HCT116 (cell line): ENCODE data around the gene TMEM30A. TPM values are rescaled to one million over a fixed set of nuclear protein-coding genes. Genes with fewer than 3 reads are reported as not detected.

Experiments
- ATAC-seq: fragments of 200-7000 bp; cut with Tn5 transposase; 2 replicates; pipeline ENCODE4 v1.9.1; 2020; ENCODE audit warnings: mild to moderate bottlenecking, moderate library complexity
- Bru-seq: library from RNA; stranded (reverse); fragments of 400-500 nt; gene quantifications from one replicate; lab custom pipeline; 2021; lab: Mats Ljungman, UMichigan
- BruChase-seq, 2 experiments: library from RNA; stranded (reverse); fragments of 400-500 nt; gene quantifications; one replicate each; lab custom pipeline; 2021; lab: Mats Ljungman, UMichigan
- BruUV-seq: library from RNA; stranded (reverse); fragments of 400-500 nt; replicated peaks from 2 replicates; lab custom pipeline; 2021; lab: Mats Ljungman, UMichigan
- CTCF ChIA-PET: fragments of 300-600 bp; sonication (Branson Sonifier 250); formaldehyde crosslinking; loops from one replicate; lab custom pipeline; 2021; ENCODE audit warnings: antibody characterized with exemption; lab: Charles Lee
- POLR2A ChIA-PET: fragments of 300-600, 350-600 bp; sonication (Branson Sonifier 250); formaldehyde crosslinking; loops from one replicate; lab custom pipeline; 2021; ENCODE audit warnings: antibody characterized with exemption; lab: Charles Lee
- RAD21 ChIA-PET, 2 experiments: fragments of 300-600 bp; sonication (Branson Sonifier 250); formaldehyde crosslinking; loops; one replicate each; lab custom pipeline; 2023; ENCODE audit warnings: low total read pairs in 2 of 2; ENCODE audit not compliant: uncharacterized antibody in 2 of 2, unreplicated experiment in 2 of 2, low non-redundant PET in 1 of 2; lab: Charles Lee
- DNase-seq: peaks from one replicate; pipeline ENCODE4 v3.0.0-alpha.2; 2010; ENCODE audit warnings: low read depth, low spot score
- H2AFZ ChIP-seq: fragments of 200-600 bp; shearing (Covaris generic), sonication (generic); 2 replicates; pipeline ENCODE4 v1.6.1; 2017; ENCODE audit warnings: low read depth, mixed run types, mixed read lengths, antibody characterized with exemption, low read length; ENCODE audit not compliant: poor library complexity, severe bottlenecking
- H3K27ac ChIP-seq: 2 replicates; pipeline ENCODE4 v1.5.1; 2012; ENCODE audit warnings: low read depth, low read length
- H3K27me3 ChIP-seq: fragments of 200-600 bp; sonication (generic); 2 replicates; pipeline ENCODE4 v1.6.1; 2016; ENCODE audit warnings: mixed run types, low read length, mixed read lengths; ENCODE audit not compliant: insufficient read depth
- H3K36me3 ChIP-seq, 2 experiments: fragments of 200-500 bp in 1 of 2; fragments of 200-600 bp in 1 of 2; sonication (Bioruptor generic) in 1 of 2; sonication (generic) in 1 of 2; 2 replicates each; pipeline versions ENCODE4 v1.5.1 to v1.6.1; 2014 to 2016; ENCODE audit warnings: low read length in 2 of 2, inconsistent platforms in 1 of 2, mixed read lengths in 1 of 2, mixed run types in 1 of 2; ENCODE audit not compliant: insufficient read depth in 2 of 2, control insufficient read depth in 1 of 2
- H3K4me1 ChIP-seq, 2 experiments: fragments of 200-600 bp in 1 of 2; sonication (generic) in 1 of 2; 2 replicates each; pipeline versions ENCODE4 v1.5.1 to v1.6.1; 2012 to 2017; ENCODE audit warnings: low read length in 2 of 2, inconsistent platforms in 1 of 2, mild to moderate bottlenecking in 1 of 2, mixed read lengths in 1 of 2, mixed run types in 1 of 2, moderate library complexity in 1 of 2; ENCODE audit not compliant: insufficient read depth in 2 of 2, control insufficient read depth in 1 of 2
- H3K4me2 ChIP-seq: fragments of 200-600 bp; sonication (generic); 2 replicates; pipeline ENCODE4 v1.6.1; 2017; ENCODE audit warnings: mixed run types, low read length, mixed read lengths
- H3K4me3 ChIP-seq, 2 experiments: fragments of 200-600 bp in 1 of 2; sonication (generic) in 1 of 2; replicated peaks in 1 of 2; 2 replicates each; pipeline ENCODE4 v1.5.1; 2011 to 2016; ENCODE audit warnings: low read length in 2 of 2, control low read depth in 1 of 2, low read depth in 1 of 2, mild to moderate bottlenecking in 1 of 2, mixed read lengths in 1 of 2, mixed run types in 1 of 2
- H3K79me2 ChIP-seq: fragments of 200-600 bp; sonication (generic); 2 replicates; pipeline ENCODE4 v1.6.1; 2017; ENCODE audit warnings: mild to moderate bottlenecking, mixed run types, low read length, moderate library complexity, mixed read lengths; ENCODE audit not compliant: insufficient read depth
- H3K9ac ChIP-seq: fragments of 200-600 bp; sonication (generic); 2 replicates; pipeline ENCODE4 v1.6.1; 2016; ENCODE audit warnings: low read length, mixed read lengths
- H3K9me2 ChIP-seq: fragments of 200-600 bp; sonication (generic), shearing (Covaris generic); 2 replicates; pipeline ENCODE4 v1.6.1; 2017; ENCODE audit warnings: mixed run types, mild to moderate bottlenecking, moderate library complexity; ENCODE audit not compliant: insufficient read depth
- H3K9me3 ChIP-seq, 2 experiments: fragments of 200-500 bp in 1 of 2; fragments of 200-600 bp in 1 of 2; sonication (Bioruptor generic) in 1 of 2; sonication (generic) in 1 of 2; 2 replicates each; pipeline ENCODE4 v1.6.1; 2014 to 2017; ENCODE audit warnings: low read length in 2 of 2, mixed read lengths in 2 of 2, inconsistent platforms in 1 of 2, low read depth in 1 of 2, mild to moderate bottlenecking in 1 of 2, mixed run types in 1 of 2, moderate library complexity in 1 of 2; ENCODE audit not compliant: control insufficient read depth in 1 of 2, insufficient read depth in 1 of 2
- H4K20me1 ChIP-seq: fragments of 200-600 bp; sonication (generic), shearing (Covaris generic); 2 replicates; pipeline ENCODE4 v1.6.1; 2017; ENCODE audit warnings: mixed run types, mild to moderate bottlenecking, moderate library complexity; ENCODE audit not compliant: insufficient read depth
- CBX3 ChIP-seq: IDR thresholded peaks from 2 replicates; pipeline ENCODE4 v1.6.1; 2012; ENCODE audit warnings: low read depth
- ELF1 ChIP-seq: IDR thresholded peaks from 2 replicates; pipeline ENCODE4 v1.6.1; 2012; ENCODE audit warnings: low read depth, borderline replicate concordance
- FOSL1 ChIP-seq: IDR thresholded peaks from 2 replicates; pipeline ENCODE4 v1.6.1; 2012; ENCODE audit warnings: low read depth
- JUND ChIP-seq: IDR thresholded peaks from 2 replicates; pipeline ENCODE4 v1.6.1; 2012
- POLR2A ChIP-seq: IDR thresholded peaks from 2 replicates; pipeline ENCODE4 v1.7.0; 2011; ENCODE audit warnings: borderline replicate concordance; ENCODE audit not compliant: insufficient read depth, insufficient read length; ENCODE audit errors: extremely low read depth
- POLR2AphosphoS5 ChIP-seq: IDR thresholded peaks from 2 replicates; pipeline ENCODE4 v1.6.1; 2011; ENCODE audit warnings: mild to moderate bottlenecking, low read depth, low read length, moderate library complexity
- SIN3A ChIP-seq: IDR thresholded peaks from 2 replicates; pipeline ENCODE4 v1.6.1; 2012; ENCODE audit warnings: low read depth
- SP1 ChIP-seq: IDR thresholded peaks from 2 replicates; pipeline ENCODE4 v1.6.1; 2012; ENCODE audit warnings: low read depth
- YY1 ChIP-seq: IDR thresholded peaks from 2 replicates; pipeline ENCODE4 v1.6.1; 2011; ENCODE audit warnings: low read length, low read depth, moderate library complexity, mild to moderate bottlenecking; ENCODE audit not compliant: insufficient replicate concordance; ENCODE audit errors: extremely low read depth
- ZNF274 ChIP-seq: fragments of 200-500 bp; sonication (Bioruptor generic); IDR thresholded peaks from 2 replicates; pipeline ENCODE4 v1.6.1; 2014; ENCODE audit warnings: mild to moderate bottlenecking, low read depth, low read length, inconsistent platforms
- intact Hi-C: fragments of 100-400 bp; cut with micrococcal nuclease; formaldehyde crosslinking; loops from 2 replicates; pipeline ENCODE4 v1.10.0; 2022
- long read RNA-seq: library from polyadenylated mRNA; unstranded; transcript quantifications from one replicate; pipeline ENCODE4 v2.0.0, GENCODE V29; 2021; ENCODE audit not compliant: unreplicated experiment
- polyA plus RNA-seq: library from polyadenylated mRNA; unstranded; fragments of >200 nt; gene quantifications from 2 replicates; pipeline ENCODE4 v1.2.1, GENCODE V29; 2012; ENCODE audit warnings: missing spikeins
- total RNA-seq: library from RNA; stranded (reverse); gene quantifications from one replicate; pipeline ENCODE4 v1.2.1, GENCODE V29; 2021; ENCODE audit not compliant: unreplicated experiment
- TF ChIP-seq, protein P1 (sequence below): IDR thresholded peaks from 2 replicates; pipeline ENCODE4 v1.6.1; 2012
- TF ChIP-seq, protein P2 (sequence below): IDR thresholded peaks from 2 replicates; pipeline ENCODE4 v1.6.1; 2012; ENCODE audit warnings: low read depth

Gene TMEM30A
- 73.4 TPM for total RNA-seq
- 29.3 and 31.2 TPM in 2 replicates for polyA plus RNA-seq
- percentile 85 among the genes with signal in this experiment for Bru-seq, nascent RNA
- BruChase-seq, experiment 1, labeled RNA remaining after a 6-hour chase = percentile 96 among the genes with signal in this experiment
- BruChase-seq, experiment 2, labeled RNA remaining after a 2-hour chase = percentile 91 among the genes with signal in this experiment
- long read RNA-seq, full-length matches to known transcripts = 233 of 254 reads
- long read RNA-seq, partial matches to known transcripts = 12 of 254 reads
- long read RNA-seq, other reads (novel, unspliced or antisense) = 9 of 254 reads

DNA sequence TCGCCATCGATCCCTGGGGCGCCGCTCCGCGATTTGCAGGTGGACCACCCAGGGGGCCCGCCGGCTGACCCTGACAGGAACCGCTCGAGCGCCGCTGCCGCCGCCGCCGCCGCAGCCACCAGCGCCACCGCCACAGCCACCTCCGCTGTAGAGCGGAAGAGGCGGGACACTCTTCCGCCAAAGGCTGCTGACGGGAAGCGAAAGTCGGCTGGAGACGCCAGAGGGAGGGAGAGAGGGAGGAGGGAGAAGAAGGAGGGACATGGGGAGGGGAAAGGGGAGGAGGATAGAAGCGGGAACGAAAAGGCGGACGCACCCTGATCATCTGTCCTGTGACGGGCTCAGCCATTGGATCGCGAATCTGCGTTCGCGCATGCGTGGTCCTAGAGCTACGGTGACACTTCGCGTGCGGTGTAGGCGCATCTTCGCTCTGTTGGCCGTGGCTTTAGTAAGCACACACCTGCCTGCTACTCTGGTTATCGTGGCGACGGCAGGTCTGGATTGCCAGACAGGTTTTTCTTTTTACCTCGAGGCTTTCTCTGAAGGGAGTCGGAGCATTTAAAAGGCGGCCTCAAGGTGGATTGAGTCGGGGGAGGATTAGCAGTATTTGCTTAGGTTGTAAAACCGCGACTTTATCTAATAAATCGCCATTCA is at the start of gene TMEM30A:
Gene TMEM30A (minus strand): TSS at position 161 of the 651 bp plus-strand sequence. CDS start 154 bp downstream, at position 7.
- intact Hi-C loops = no loop called here
- no TSS peak for BruUV-seq
- Histone ChIP-seq H3K27me3 (no peaks in the 10 kb centered on the region), H3K4me2 (peak within 1 kb of the TSS; percentile 90), H3K79me2 (peaks cover 55% of the 10 kb centered on the region), H3K9ac (peak within 1 kb of the TSS; percentile 81), H3K27ac (peak within 1 kb of the TSS; percentile 58), H3K36me3 (no peaks in the 10 kb centered on the region), H4K20me1 (no peaks in the 10 kb centered on the region), H3K4me1 (peaks cover 6 to 19% of the 10 kb centered on the region in 2 experiments; a peak in 3 of 4 replicates), H3K4me3 (peak within 1 kb of the TSS; percentile 86 to 98), H3K9me2 (no peaks in the 10 kb centered on the region), H3K9me3 (no peaks in the 10 kb centered on the region), H2AFZ (peak within 1 kb of the TSS; percentile 59)
- ChIA-PET CTCF (interaction anchor here (1.4 kb wide), 1 partner anchor 13 kb away, joined by 10 read pairs; no protein-coding TSS in a partner anchor), RAD21 (no interaction called here), POLR2A (interaction anchor here (1.1 to 1.5 kb wide), 2 partner anchors 11 to 14 kb away, joined by 3 read pairs; no protein-coding TSS in a partner anchor)
- ATAC-seq (peak; percentile 99), DNase-seq (peak; percentile 98)
- TF ChIP-seq JUND = no peak
- TF ChIP-seq FOSL1 = no peak
- no peak for TF ChIP-seq ZNF274
- TF ChIP-seq SP1 = peak; percentile 82
- peak; percentile 84; the same call in 1 of the 2 replicates for TF ChIP-seq CBX3
- peak; percentile 82 for TF ChIP-seq SIN3A
- peak; percentile 32; the same call in 1 of the 2 replicates for TF ChIP-seq ELF1
- peak; percentile 98 for TF ChIP-seq POLR2AphosphoS5
- TF ChIP-seq POLR2A = peak; percentile 93
- TF ChIP-seq, protein P1, sequence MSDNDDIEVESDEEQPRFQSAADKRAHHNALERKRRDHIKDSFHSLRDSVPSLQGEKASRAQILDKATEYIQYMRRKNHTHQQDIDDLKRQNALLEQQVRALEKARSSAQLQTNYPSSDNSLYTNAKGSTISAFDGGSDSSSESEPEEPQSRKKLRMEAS = peak; percentile 92
- peak; percentile 72 for TF ChIP-seq YY1
- TF ChIP-seq, protein P2, sequence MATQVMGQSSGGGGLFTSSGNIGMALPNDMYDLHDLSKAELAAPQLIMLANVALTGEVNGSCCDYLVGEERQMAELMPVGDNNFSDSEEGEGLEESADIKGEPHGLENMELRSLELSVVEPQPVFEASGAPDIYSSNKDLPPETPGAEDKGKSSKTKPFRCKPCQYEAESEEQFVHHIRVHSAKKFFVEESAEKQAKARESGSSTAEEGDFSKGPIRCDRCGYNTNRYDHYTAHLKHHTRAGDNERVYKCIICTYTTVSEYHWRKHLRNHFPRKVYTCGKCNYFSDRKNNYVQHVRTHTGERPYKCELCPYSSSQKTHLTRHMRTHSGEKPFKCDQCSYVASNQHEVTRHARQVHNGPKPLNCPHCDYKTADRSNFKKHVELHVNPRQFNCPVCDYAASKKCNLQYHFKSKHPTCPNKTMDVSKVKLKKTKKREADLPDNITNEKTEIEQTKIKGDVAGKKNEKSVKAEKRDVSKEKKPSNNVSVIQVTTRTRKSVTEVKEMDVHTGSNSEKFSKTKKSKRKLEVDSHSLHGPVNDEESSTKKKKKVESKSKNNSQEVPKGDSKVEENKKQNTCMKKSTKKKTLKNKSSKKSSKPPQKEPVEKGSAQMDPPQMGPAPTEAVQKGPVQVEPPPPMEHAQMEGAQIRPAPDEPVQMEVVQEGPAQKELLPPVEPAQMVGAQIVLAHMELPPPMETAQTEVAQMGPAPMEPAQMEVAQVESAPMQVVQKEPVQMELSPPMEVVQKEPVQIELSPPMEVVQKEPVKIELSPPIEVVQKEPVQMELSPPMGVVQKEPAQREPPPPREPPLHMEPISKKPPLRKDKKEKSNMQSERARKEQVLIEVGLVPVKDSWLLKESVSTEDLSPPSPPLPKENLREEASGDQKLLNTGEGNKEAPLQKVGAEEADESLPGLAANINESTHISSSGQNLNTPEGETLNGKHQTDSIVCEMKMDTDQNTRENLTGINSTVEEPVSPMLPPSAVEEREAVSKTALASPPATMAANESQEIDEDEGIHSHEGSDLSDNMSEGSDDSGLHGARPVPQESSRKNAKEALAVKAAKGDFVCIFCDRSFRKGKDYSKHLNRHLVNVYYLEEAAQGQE = no peak
